Activated T-cell treated with anti-CD3 and anti-CD28 coated beads, Interleukin-2, amount 50 U/mL, for 24 hours (primary cell): ENCODE measurements around the gene ANKS1B.

Experiments
- DNase-seq: peaks from one replicate; pipeline ENCODE4 v3.0.0-alpha.2; 2020
- H3K27ac Mint-ChIP-seq: 2 replicates; pipeline ENCODE4 v1.8.0; 2020; ENCODE audit warnings: mild to moderate bottlenecking, mixed read lengths
- H3K27me3 Mint-ChIP-seq: 2 replicates; pipeline ENCODE4 v1.8.0; 2020; ENCODE audit warnings: mixed read lengths
- H3K36me3 Mint-ChIP-seq: 2 replicates; pipeline ENCODE4 v1.8.0; 2020; ENCODE audit warnings: low read depth, mixed read lengths
- H3K4me1 Mint-ChIP-seq: 2 replicates; pipeline ENCODE4 v1.8.0; 2020; ENCODE audit warnings: low read depth, mixed read lengths
- H3K4me3 Mint-ChIP-seq: 2 replicates; pipeline ENCODE4 v1.8.0; 2020; ENCODE audit warnings: mild to moderate bottlenecking, moderate library complexity, mixed read lengths
- H3K9me3 Mint-ChIP-seq: 2 replicates; pipeline ENCODE4 v1.8.0; 2020; ENCODE audit warnings: mixed read lengths

ANKS1B gene

GRCh38 chr12:99153293-99153692 lies 831.4 kb downstream of the ANKS1B start:
- Mint-ChIP-seq H3K4me1 (no peaks in the 10 kb centered on the region), H3K27me3 (no peaks in the 10 kb centered on the region), H3K27ac (no peak overlapping the region), H3K36me3 (no peaks in the 10 kb centered on the region), H3K4me3 (no peak overlapping the region), H3K9me3 (no peaks in the 10 kb centered on the region)
- no peak for DNase-seq

- no peak overlapping the region for H3K4me3 Mint-ChIP-seq
- no peaks in the 10 kb centered on the region for H3K9me3 Mint-ChIP-seq
- H3K27me3 Mint-ChIP-seq, result no peaks in the 10 kb centered on the region
- no peaks in the 10 kb centered on the region for H3K36me3 Mint-ChIP-seq
- H3K4me1 Mint-ChIP-seq, result no peaks in the 10 kb centered on the region
- H3K27ac Mint-ChIP-seq, result no peak overlapping the region
- no peak for DNase-seq
Measured at GRCh38 chr12:99152337-99152736, 832.4 kb downstream of the ANKS1B start.

- no peaks in the 10 kb centered on the region for H3K9me3 Mint-ChIP-seq
- H3K27ac Mint-ChIP-seq, result no peak overlapping the region
Measured at GRCh38 chr12:99151744-99152143, 833.0 kb downstream of the ANKS1B start.

GRCh38 chr12:99147130-99147529 lies 837.6 kb downstream of the ANKS1B start:
- Mint-ChIP-seq H3K36me3 (no peaks in the 10 kb centered on the region), H3K4me3 (no peak overlapping the region), H3K9me3 (peaks cover 4% of the 10 kb centered on the region), H3K4me1 (no peaks in the 10 kb centered on the region), H3K27ac (no peak overlapping the region), H3K27me3 (no peaks in the 10 kb centered on the region)
- no peak for DNase-seq

More at GRCh38 chr12:99151744-99152143, 833.0 kb downstream of the ANKS1B start:
- DNase-seq, result no peak
- no peaks in the 10 kb centered on the region for H3K4me1 Mint-ChIP-seq
- H3K4me3 Mint-ChIP-seq, result no peak overlapping the region
- H3K27me3 Mint-ChIP-seq, result no peaks in the 10 kb centered on the region
- no peaks in the 10 kb centered on the region for H3K36me3 Mint-ChIP-seq

GRCh38 chr12:99146730-99147129 lies 838.0 kb downstream of the ANKS1B start:
- no peaks in the 10 kb centered on the region for H3K4me1 Mint-ChIP-seq
- H3K27ac Mint-ChIP-seq, result no peak overlapping the region
- H3K36me3 Mint-ChIP-seq, result no peaks in the 10 kb centered on the region
- peaks cover 4% of the 10 kb centered on the region for H3K9me3 Mint-ChIP-seq
- H3K4me3 Mint-ChIP-seq, result no peak overlapping the region
- no peaks in the 10 kb centered on the region for H3K27me3 Mint-ChIP-seq
- DNase-seq, result no peak

GRCh38 chr12:99146185-99146584 lies 838.6 kb downstream of the ANKS1B start:
- no peaks in the 10 kb centered on the region for H3K4me1 Mint-ChIP-seq
- H3K9me3 Mint-ChIP-seq, result peaks cover 4% of the 10 kb centered on the region
- no peak for DNase-seq
- H3K4me3 Mint-ChIP-seq, result no peak overlapping the region
- no peaks in the 10 kb centered on the region for H3K36me3 Mint-ChIP-seq
- no peak overlapping the region for H3K27ac Mint-ChIP-seq
- no peaks in the 10 kb centered on the region for H3K27me3 Mint-ChIP-seq

GRCh38 chr12:99142651-99143050 lies 842.1 kb downstream of the ANKS1B start:
- Mint-ChIP-seq H3K27ac (no peak overlapping the region), H3K4me1 (no peaks in the 10 kb centered on the region), H3K27me3 (no peaks in the 10 kb centered on the region), H3K36me3 (no peaks in the 10 kb centered on the region), H3K9me3 (peaks cover 4% of the 10 kb centered on the region), H3K4me3 (no peak overlapping the region)
- DNase-seq, result no peak

- Mint-ChIP-seq H3K4me1 (no peaks in the 10 kb centered on the region), H3K36me3 (no peaks in the 10 kb centered on the region), H3K27me3 (no peaks in the 10 kb centered on the region), H3K4me3 (no peak overlapping the region), H3K9me3 (peaks cover 4% of the 10 kb centered on the region), H3K27ac (no peak overlapping the region)
- DNase-seq, result no peak
Measured at GRCh38 chr12:99140017-99140720, 844.6 kb downstream of the ANKS1B start.

- no peak overlapping the region for H3K27ac Mint-ChIP-seq
- no peaks in the 10 kb centered on the region for H3K36me3 Mint-ChIP-seq
- H3K27me3 Mint-ChIP-seq, result no peaks in the 10 kb centered on the region
- H3K4me1 Mint-ChIP-seq, result no peaks in the 10 kb centered on the region
- no peak for DNase-seq
- H3K9me3 Mint-ChIP-seq, result no peaks in the 10 kb centered on the region
- no peak overlapping the region for H3K4me3 Mint-ChIP-seq
Measured at GRCh38 chr12:99138393-99138792, 846.3 kb downstream of the ANKS1B start.

- H3K4me1 Mint-ChIP-seq, result no peaks in the 10 kb centered on the region
- no peak overlapping the region for H3K4me3 Mint-ChIP-seq
- no peak overlapping the region for H3K27ac Mint-ChIP-seq
Measured at GRCh38 chr12:99137124-99137855, 847.4 kb downstream of the ANKS1B start.

GRCh38 chr12:99136516-99136915 lies 848.2 kb downstream of the ANKS1B start:
- H3K4me3 Mint-ChIP-seq, result no peak overlapping the region
- H3K36me3 Mint-ChIP-seq, result no peaks in the 10 kb centered on the region
- no peaks in the 10 kb centered on the region for H3K27me3 Mint-ChIP-seq
- no peaks in the 10 kb centered on the region for H3K4me1 Mint-ChIP-seq
- H3K27ac Mint-ChIP-seq, result no peak overlapping the region
- no peak for DNase-seq
- no peaks in the 10 kb centered on the region for H3K9me3 Mint-ChIP-seq

More at GRCh38 chr12:99137124-99137855, 847.4 kb downstream of the ANKS1B start:
- no peaks in the 10 kb centered on the region for H3K27me3 Mint-ChIP-seq
- no peaks in the 10 kb centered on the region for H3K36me3 Mint-ChIP-seq
- no peaks in the 10 kb centered on the region for H3K9me3 Mint-ChIP-seq
- DNase-seq, result no peak

GRCh38 chr12:99135376-99135775 lies 849.4 kb downstream of the ANKS1B start:
- Mint-ChIP-seq H3K36me3 (no peaks in the 10 kb centered on the region), H3K27me3 (no peaks in the 10 kb centered on the region), H3K4me3 (no peak overlapping the region), H3K9me3 (no peaks in the 10 kb centered on the region), H3K4me1 (no peaks in the 10 kb centered on the region), H3K27ac (no peak overlapping the region)
- DNase-seq, result no peak

- Mint-ChIP-seq H3K4me3 (no peak overlapping the region), H3K4me1 (no peaks in the 10 kb centered on the region), H3K27me3 (no peaks in the 10 kb centered on the region), H3K27ac (no peak overlapping the region), H3K9me3 (no peaks in the 10 kb centered on the region), H3K36me3 (no peaks in the 10 kb centered on the region)
- no peak for DNase-seq
Measured at GRCh38 chr12:99133401-99133800, 851.3 kb downstream of the ANKS1B start.

- Mint-ChIP-seq H3K4me3 (no peak overlapping the region), H3K27ac (no peak overlapping the region), H3K27me3 (no peaks in the 10 kb centered on the region), H3K9me3 (no peaks in the 10 kb centered on the region), H3K4me1 (no peaks in the 10 kb centered on the region), H3K36me3 (no peaks in the 10 kb centered on the region)
- no peak for DNase-seq
Measured at GRCh38 chr12:99131751-99132199, 853.0 kb downstream of the ANKS1B start.

- no peaks in the 10 kb centered on the region for H3K27me3 Mint-ChIP-seq
- no peaks in the 10 kb centered on the region for H3K9me3 Mint-ChIP-seq
- no peak for DNase-seq
- no peaks in the 10 kb centered on the region for H3K4me1 Mint-ChIP-seq
- H3K36me3 Mint-ChIP-seq, result no peaks in the 10 kb centered on the region
- no peak overlapping the region for H3K27ac Mint-ChIP-seq
- H3K4me3 Mint-ChIP-seq, result no peak overlapping the region
Measured at GRCh38 chr12:99130808-99131553, 853.8 kb downstream of the ANKS1B start.
